NOMO-1 treated with DMSO at 0.1 percent for 48 hours (cell line): Measurements from ENCODE around the gene ZNF608.

Experiments
- DNase-seq: peaks from one replicate; lab custom pipeline; 2025; ENCODE audit not compliant: unreplicated experiment; lab: John Stamatoyannopoulos, UW

The ZNF608 gene

GRCh38 chr5:124696898-124697297, 49.5 kb downstream of the ZNF608 start:
- no peak for DNase-seq
